Islet precursor cell (in vitro differentiated cells): ENCODE results near the gene KIF2A.

Experiments used
- DNase-seq: peaks from one replicate; pipeline ENCODE4 v3.0.0-alpha.2; 2018

The KIF2A gene

GRCh38 chr5:62386824-62387223, 80.8 kb downstream of the KIF2A start:
- DNase-seq = no peak

- DNase-seq = no peak
Measured at GRCh38 chr5:62395210-62395950, 89.4 kb downstream of the KIF2A start.

GRCh38 chr5:62403411-62404250, 97.6 kb downstream of the KIF2A start, which contains the start of gene DIMT1:
TSS of gene DIMT1 (minus strand) at chr5:62403905. CDS start at chr5:62403772, 133 bp downstream.
- DNase-seq = peak; percentile 99

GRCh38 chr5:62412549-62413329, 106.7 kb downstream of the KIF2A start, which contains the start of gene IPO11:
TSS of gene IPO11 (plus strand) at chr5:62412763. CDS start at chr5:62437280, 24,517 bp downstream.
- DNase-seq = peak; percentile 99

GRCh38 chr5:62413711-62414110, 107.7 kb downstream of the KIF2A start:
- no peak for DNase-seq

GRCh38 chr5:62418462-62419076, 112.6 kb downstream of the KIF2A start:
- DNase-seq = no peak

- no peak for DNase-seq
Measured at GRCh38 chr5:62419609-62420008, 113.6 kb downstream of the KIF2A start.

GRCh38 chr5:62421414-62421813, 115.4 kb downstream of the KIF2A start:
- no peak for DNase-seq

GRCh38 chr5:62424763-62425162, 118.8 kb downstream of the KIF2A start:
- DNase-seq = no peak

GRCh38 chr5:62431735-62432620, 126.0 kb downstream of the KIF2A start:
- no peak for DNase-seq

GRCh38 chr5:62432621-62433064, 126.6 kb downstream of the KIF2A start:
- no peak for DNase-seq
